Naive B cell (primary cell): ENCODE results near the gene ARHGAP8. TPM values are rescaled to one million over a fixed set of nuclear protein-coding genes. Genes with fewer than 3 reads are reported as not detected.
A peak's percentile ranks its signal among the peaks of the same experiment; 100 is the strongest.
"Not testable (repeated sequence)": the region's sequence is repeated elsewhere in the genome, so short reads cannot be mapped to it uniquely, and the experiment has no call there.

Experiments used
- ATAC-seq, 2 donors: fragments of 150-1000 bp; cut with Tn5 transposase; 2 replicates each; pipeline ENCODE4 v1.10.0; 2021; ENCODE audit warnings: low read depth in 2 of 2, mild to moderate bottlenecking in 2 of 2, moderate library complexity in 2 of 2
- DNase-seq: peaks from one replicate; pipeline ENCODE4 v3.0.0; 2022
- H3K27ac Mint-ChIP-seq, 6 donors: one replicate each; pipeline ENCODE4 v1.8.0; 2020 to 2022; ENCODE audit warnings: mild to moderate bottlenecking in 6 of 6, mixed read lengths in 6 of 6, moderate library complexity in 5 of 6, inconsistent platforms in 2 of 6
- H3K27me3 Mint-ChIP-seq, 3 donors: one replicate each; pipeline ENCODE4 v1.8.0; 2021 to 2022; ENCODE audit warnings: mixed read lengths in 3 of 3, mild to moderate bottlenecking in 1 of 3
- H3K36me3 Mint-ChIP-seq, 2 donors: one replicate each; pipeline ENCODE4 v1.8.0; 2020 to 2022; ENCODE audit warnings: mixed read lengths in 2 of 2, inconsistent platforms in 1 of 2, mild to moderate bottlenecking in 1 of 2
- H3K4me1 Mint-ChIP-seq, 3 donors: one replicate each; pipeline ENCODE4 v1.8.0; 2020 to 2022; ENCODE audit warnings: mixed read lengths in 3 of 3, inconsistent platforms in 1 of 3, mild to moderate bottlenecking in 1 of 3, moderate library complexity in 1 of 3
- H3K4me3 Mint-ChIP-seq, 8 donors: one replicate each; pipeline ENCODE4 v1.8.0; 2020 to 2022; ENCODE audit warnings: mild to moderate bottlenecking in 8 of 8, mixed read lengths in 8 of 8, moderate library complexity in 8 of 8, inconsistent platforms in 2 of 8
- H3K9me3 Mint-ChIP-seq, 7 donors: one replicate each; pipeline ENCODE4 v1.8.0; 2020 to 2022; ENCODE audit warnings: mixed read lengths in 7 of 7, mild to moderate bottlenecking in 5 of 7, inconsistent platforms in 2 of 7, moderate library complexity in 1 of 7
- polyA plus RNA-seq, 6 donors: library from polyadenylated mRNA; unstranded; fragments of 300-500 nt; fragmentation: Illumina TruSeq; gene quantifications; one replicate each; pipeline ENCODE4 v1.2.3, GENCODE V29; 2021; ENCODE audit warnings: low read depth in 6 of 6

Gene ARHGAP8
- polyA plus RNA-seq, 6 donors from 2014 or later, result 0.17 TPM; not detected in 5

GRCh38 chr22:44892803-44893730 is 140.7 kb downstream of the ARHGAP8 start:
- H3K9me3 Mint-ChIP-seq, result peaks cover 0 to 3% (median 0%) of the 10 kb centered on the region in 7 donors
- no peaks in the 10 kb centered on the region for H3K27me3 Mint-ChIP-seq
- ATAC-seq, result no peak
- H3K36me3 Mint-ChIP-seq, result no peaks in the 10 kb centered on the region
- DNase-seq, result no peak
- no peak overlapping the region for H3K4me3 Mint-ChIP-seq
- H3K27ac Mint-ChIP-seq, result no peak overlapping the region
- no peaks in the 10 kb centered on the region for H3K4me1 Mint-ChIP-seq

DNA sequence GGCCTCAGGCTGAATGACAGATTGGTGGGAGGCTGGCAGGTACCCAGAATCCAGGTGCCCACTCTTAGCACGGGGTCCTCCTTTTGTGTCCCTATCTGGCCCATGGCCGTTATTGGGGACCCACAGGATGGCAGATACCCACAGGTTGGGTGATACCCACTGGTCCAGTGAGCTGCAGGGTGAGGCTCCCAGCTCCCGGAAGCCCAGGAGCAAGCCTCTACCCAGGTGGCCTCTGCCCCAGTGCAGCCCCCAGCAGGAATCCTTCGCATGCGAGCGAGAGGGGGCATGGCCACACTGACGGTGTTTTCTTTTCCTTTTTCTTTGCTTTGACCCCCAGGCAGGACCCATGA is 141.3 kb downstream of the ARHGAP8 start:
- Mint-ChIP-seq H3K27me3 (no peaks in the 10 kb centered on the region), H3K4me3 (no peak overlapping the region), H3K4me1 (no peaks in the 10 kb centered on the region), H3K36me3 (no peaks in the 10 kb centered on the region), H3K9me3 (peaks cover 0 to 3% (median 0%) of the 10 kb centered on the region in 7 donors), H3K27ac (no peak overlapping the region)
- ATAC-seq, result no peak
- no peak for DNase-seq

- no peak overlapping the region for H3K27ac Mint-ChIP-seq
- no peaks in the 10 kb centered on the region for H3K36me3 Mint-ChIP-seq
- no peak for DNase-seq
- H3K4me3 Mint-ChIP-seq, result no peak overlapping the region
- no peaks in the 10 kb centered on the region for H3K27me3 Mint-ChIP-seq
- no peaks in the 10 kb centered on the region for H3K4me1 Mint-ChIP-seq
- peaks cover 0 to 3% (median 0%) of the 10 kb centered on the region in 7 donors for H3K9me3 Mint-ChIP-seq
- no peak for ATAC-seq
Observed at GRCh38 chr22:44894321-44894720, 141.9 kb downstream of the ARHGAP8 start.

- Mint-ChIP-seq H3K4me3 (no peak overlapping the region), H3K4me1 (no peaks in the 10 kb centered on the region), H3K27me3 (peaks cover 0 to 4% (median 1%) of the 10 kb centered on the region in 3 donors), H3K9me3 (peaks cover 0 to 3% (median under 1%) of the 10 kb centered on the region in 7 donors), H3K36me3 (no peaks in the 10 kb centered on the region), H3K27ac (no peak overlapping the region)
- ATAC-seq (no peak), DNase-seq (no peak)
Observed at GRCh38 chr22:44894782-44895181, 142.4 kb downstream of the ARHGAP8 start.

DNA sequence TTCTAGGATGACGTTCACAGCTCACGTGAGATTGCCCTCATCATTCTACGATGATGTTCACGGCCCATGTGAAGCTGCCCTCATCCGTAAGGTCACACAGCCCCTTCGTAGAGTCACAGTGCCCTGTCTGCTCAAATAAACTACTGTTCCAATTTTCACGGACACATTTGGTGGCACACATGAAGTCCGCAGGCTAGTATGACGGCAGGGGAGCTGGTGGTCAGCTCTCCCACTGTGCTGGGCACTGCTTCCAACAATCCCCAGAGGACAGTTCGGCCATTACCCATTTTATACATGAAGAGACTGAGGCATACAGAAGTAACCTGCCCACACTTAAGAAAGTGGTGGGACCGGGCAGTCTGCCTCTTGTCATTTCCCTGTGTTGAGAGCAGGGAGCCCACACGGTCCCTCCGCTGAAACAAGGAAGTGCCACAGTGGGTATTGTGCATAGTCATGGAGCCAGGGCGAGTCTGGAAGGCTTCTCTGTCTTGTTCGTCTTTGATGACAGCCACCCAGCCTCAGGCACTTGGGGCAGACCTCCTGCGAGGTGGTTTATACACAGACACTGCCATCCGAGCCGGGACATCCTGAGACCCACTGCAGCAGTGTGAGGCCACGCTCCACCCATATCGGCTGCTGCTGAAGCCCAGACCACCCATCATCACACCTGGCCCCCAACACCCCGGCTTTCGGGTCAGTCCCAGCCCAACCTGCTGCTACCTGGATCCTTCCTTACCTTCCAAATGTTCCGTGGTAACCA is 143.1 kb downstream of the ARHGAP8 start:
- Mint-ChIP-seq H3K9me3 (peaks cover 0 to 9% (median 4%) of the 10 kb centered on the region in 7 donors), H3K27me3 (peaks cover under 1 to 9% (median 4%) of the 10 kb centered on the region in 3 donors), H3K27ac (no peak overlapping the region), H3K4me1 (no peaks in the 10 kb centered on the region), H3K36me3 (no peaks in the 10 kb centered on the region), H3K4me3 (peak overlapping the region in 1 of 8 donors; percentile 26)
- no peak for ATAC-seq
- DNase-seq, result no peak

GRCh38 chr22:44898236-44898635 is 145.9 kb downstream of the ARHGAP8 start:
- ATAC-seq, result no peak

DNA sequence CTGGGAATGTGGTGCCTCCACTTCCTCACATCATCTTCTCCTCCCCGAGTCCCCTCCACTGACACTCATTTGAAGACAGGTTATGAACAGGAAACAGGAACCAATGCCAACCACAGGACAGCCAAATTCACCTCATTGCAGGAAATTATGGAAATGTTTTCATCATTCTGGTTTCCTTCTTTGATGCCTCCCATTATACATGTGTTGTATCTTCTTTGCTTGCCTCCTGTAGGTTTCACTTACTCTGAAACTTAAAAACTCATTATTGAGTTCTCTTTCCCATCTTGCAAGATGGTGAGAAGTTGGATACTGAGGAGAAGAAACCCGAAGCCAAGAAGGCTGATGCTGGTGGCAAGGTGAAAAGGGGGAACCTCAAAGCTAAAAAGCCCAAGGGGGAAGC is 148.9 kb downstream of the ARHGAP8 start:
- H3K4me1 Mint-ChIP-seq, result no peaks in the 10 kb centered on the region
- no peak overlapping the region for H3K4me3 Mint-ChIP-seq
- peaks cover 6 to 21% of the 10 kb centered on the region in 2 donors for H3K36me3 Mint-ChIP-seq
- peaks cover 10 to 34% (median 26%) of the 10 kb centered on the region in 7 donors for H3K9me3 Mint-ChIP-seq
- H3K27me3 Mint-ChIP-seq, result peaks cover 15 to 44% (median 26%) of the 10 kb centered on the region in 3 donors
- ATAC-seq, result no peak
- H3K27ac Mint-ChIP-seq, result no peak overlapping the region
- DNase-seq, result no peak

More at GRCh38 chr22:44898236-44898635, 145.9 kb downstream of the ARHGAP8 start:
- Mint-ChIP-seq H3K9me3 (peaks cover 4 to 34% (median 23%) of the 10 kb centered on the region in 7 donors), H3K36me3 (peaks cover 5 to 21% of the 10 kb centered on the region in 2 donors), H3K27ac (no peak overlapping the region), H3K4me3 (peak overlapping the region in 1 of 8 donors; percentile 25), H3K27me3 (peaks cover 8 to 16% (median 12%) of the 10 kb centered on the region in 3 donors), H3K4me1 (no peaks in the 10 kb centered on the region)
- no peak for DNase-seq

DNA sequence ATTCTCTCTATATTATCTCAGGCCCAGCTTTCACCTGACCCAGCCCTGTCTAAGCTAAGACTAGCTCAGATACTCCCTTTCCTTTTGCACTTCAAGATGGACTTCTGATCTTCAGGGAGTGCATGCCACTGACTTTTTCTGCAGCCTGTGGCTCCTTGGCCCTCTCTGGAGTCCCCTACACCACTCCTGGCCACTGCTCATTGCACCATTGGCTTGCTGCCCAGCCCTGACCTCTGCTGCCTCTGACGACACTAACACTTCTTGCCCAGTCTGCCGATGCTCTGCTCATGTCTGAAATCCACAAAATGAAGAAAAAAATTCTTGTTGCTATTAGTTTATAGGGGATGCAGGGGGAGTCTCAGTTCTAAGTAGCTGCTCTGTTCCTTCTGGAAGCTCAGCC is 150.8 kb downstream of the ARHGAP8 start:
- not testable (repeated sequence) for H3K4me1 Mint-ChIP-seq, H3K4me3 Mint-ChIP-seq, ATAC-seq, DNase-seq, H3K27ac Mint-ChIP-seq
- H3K9me3 Mint-ChIP-seq, result peaks cover 12 to 34% (median 26%) of the 10 kb centered on the region in 7 donors
- H3K36me3 Mint-ChIP-seq, result peaks cover 6 to 21% of the 10 kb centered on the region in 2 donors
- peaks cover 15 to 53% (median 27%) of the 10 kb centered on the region in 3 donors for H3K27me3 Mint-ChIP-seq

GRCh38 chr22:44904492-44905152 is 152.2 kb downstream of the ARHGAP8 start:
- H3K36me3 Mint-ChIP-seq, result peaks cover 6 to 21% of the 10 kb centered on the region in 2 donors
- not testable (repeated sequence) for H3K4me1 Mint-ChIP-seq, ATAC-seq, H3K27ac Mint-ChIP-seq, DNase-seq, H3K4me3 Mint-ChIP-seq
- H3K27me3 Mint-ChIP-seq, result peaks cover 15 to 54% (median 27%) of the 10 kb centered on the region in 3 donors
- H3K9me3 Mint-ChIP-seq, result peaks cover 12 to 36% (median 26%) of the 10 kb centered on the region in 7 donors

GRCh38 chr22:44906248-44906936 is 154.0 kb downstream of the ARHGAP8 start:
- peaks cover 16 to 51% (median 25%) of the 10 kb centered on the region in 3 donors for H3K27me3 Mint-ChIP-seq
- peaks cover 21 to 34% (median 25%) of the 10 kb centered on the region in 7 donors for H3K9me3 Mint-ChIP-seq
- H3K36me3 Mint-ChIP-seq, result peaks cover 12 to 33% of the 10 kb centered on the region in 2 donors
- H3K4me3 Mint-ChIP-seq, result no peak overlapping the region
- no peaks in the 10 kb centered on the region for H3K4me1 Mint-ChIP-seq
- DNase-seq (no peak), ATAC-seq (no peak)
- H3K27ac Mint-ChIP-seq, result no peak overlapping the region

DNA sequence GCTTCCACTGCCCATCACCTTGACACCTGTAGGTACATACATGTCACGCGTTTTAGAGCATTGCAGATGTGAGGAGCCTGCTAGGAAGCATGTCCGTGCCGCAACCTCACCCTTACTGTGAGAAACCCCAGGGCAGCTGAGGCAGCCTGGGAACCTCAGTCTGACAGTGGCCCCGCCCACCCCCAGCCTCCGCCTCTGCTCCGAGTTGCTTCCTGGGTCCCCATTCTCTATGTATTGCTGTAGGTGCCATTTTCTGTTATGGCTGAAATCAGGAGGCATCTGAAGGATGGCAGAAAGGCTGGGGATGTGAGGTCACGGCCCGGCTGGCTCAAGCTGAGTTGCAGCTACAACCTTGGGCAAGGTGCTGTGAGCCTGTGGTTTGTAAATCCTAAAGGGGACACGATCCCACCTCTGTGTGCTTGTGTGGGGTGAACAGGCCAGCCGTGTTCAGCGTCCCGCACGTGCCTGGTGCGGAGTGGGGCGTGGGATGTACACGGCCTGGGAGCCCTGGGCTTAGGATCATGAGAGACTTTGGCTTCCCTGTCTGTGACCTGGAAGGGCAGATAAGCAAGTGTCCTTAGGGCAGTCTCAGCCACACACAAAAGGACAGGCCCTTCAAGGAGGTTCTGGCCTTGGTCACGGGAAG is 154.7 kb downstream of the ARHGAP8 start:
- Mint-ChIP-seq H3K4me1 (no peaks in the 10 kb centered on the region), H3K27me3 (peaks cover 16 to 51% (median 25%) of the 10 kb centered on the region in 3 donors), H3K27ac (no peak overlapping the region), H3K4me3 (no peak overlapping the region), H3K36me3 (peaks cover 12 to 26% of the 10 kb centered on the region in 2 donors), H3K9me3 (peaks cover 20 to 34% (median 28%) of the 10 kb centered on the region in 7 donors)
- no peak for ATAC-seq
- no peak for DNase-seq
